HepG2 (cell line): ENCODE results near the gene SSNA1. TPM values are rescaled to one million over a fixed set of nuclear protein-coding genes. Genes with fewer than 3 reads are reported as not detected.

Experiments used
- HNF4G ChIP-seq, 2 experiments: sonication (generic) in 1 of 2; formaldehyde crosslinking in 1 of 2; IDR thresholded peaks; 2 replicates each; pipeline versions ENCODE4 v1.4.0 to v1.6.1; 2011 to 2020; ENCODE audit warnings: borderline replicate concordance in 2 of 2, low read depth in 2 of 2, mild to moderate bottlenecking in 2 of 2, low read length in 1 of 2, missing genetic modification reagents in 1 of 2, moderate library complexity in 1 of 2
- NCOA2 ChIP-seq: sonication (generic); formaldehyde crosslinking; IDR thresholded peaks from 2 replicates; pipeline ENCODE4 v1.8.0; 2022; ENCODE audit warnings: inconsistent platforms
- POLR2AphosphoS5 ChIP-seq: IDR thresholded peaks from 2 replicates; pipeline ENCODE4 v1.6.1; 2012; ENCODE audit warnings: low read depth, low read length
- PPARG ChIP-seq: conservative IDR thresholded peaks from 2 replicates; pipeline ENCODE4 v1.6.1; 2016; ENCODE audit warnings: missing biosample characterization, missing genetic modification reagents
- SMAD3 ChIP-seq: sonication (generic); formaldehyde crosslinking; IDR thresholded peaks from 2 replicates; pipeline ENCODE4 v1.4.0; 2020; ENCODE audit warnings: missing genetic modification reagents
- THYN1 ChIP-seq: sonication (generic); formaldehyde crosslinking; IDR thresholded peaks from 2 replicates; pipeline ENCODE4 v1.8.1; 2023; ENCODE audit warnings: low read depth, mild to moderate bottlenecking, moderate library complexity, missing genetic modification reagents, borderline replicate concordance
- TRIM24 ChIP-seq: sonication (generic); formaldehyde crosslinking; IDR thresholded peaks from 2 replicates; pipeline ENCODE4 v1.8.0; 2022; ENCODE audit warnings: mild to moderate bottlenecking, missing genetic modification reagents
- ZIK1 ChIP-seq: sonication (generic); formaldehyde crosslinking; IDR thresholded peaks from 2 replicates; pipeline ENCODE4 v1.5.0; 2020; ENCODE audit warnings: mild to moderate bottlenecking, low read depth, missing genetic modification reagents, borderline replicate concordance
- ZMAT3 ChIP-seq: sonication (generic); formaldehyde crosslinking; conservative IDR thresholded peaks from 2 replicates; pipeline ENCODE4 v1.7.0; 2021; ENCODE audit warnings: missing genetic modification reagents
- ZNF180 ChIP-seq: sonication (generic); formaldehyde crosslinking; IDR thresholded peaks from 2 replicates; pipeline ENCODE4 v1.4.0; 2020; ENCODE audit warnings: low read depth, missing genetic modification reagents, borderline replicate concordance
- ZNF251 ChIP-seq: sonication (generic); formaldehyde crosslinking; IDR thresholded peaks from 2 replicates; pipeline ENCODE4 v1.9.0; 2021; ENCODE audit warnings: mild to moderate bottlenecking, missing genetic modification reagents
- ZNF292 ChIP-seq: sonication (generic); formaldehyde crosslinking; IDR thresholded peaks from 2 replicates; pipeline ENCODE4 v1.8.1; 2022; ENCODE audit warnings: mild to moderate bottlenecking, low read depth, missing genetic modification reagents, borderline replicate concordance
- ZNF572 ChIP-seq: sonication (generic); formaldehyde crosslinking; IDR thresholded peaks from 2 replicates; pipeline ENCODE4 v1.5.1; 2020; ENCODE audit warnings: mild to moderate bottlenecking, missing genetic modification reagents
- ZNF773 ChIP-seq: sonication (generic); formaldehyde crosslinking; IDR thresholded peaks from 2 replicates; pipeline ENCODE4 v1.4.0; 2020; ENCODE audit warnings: missing genetic modification reagents, borderline replicate concordance
- ZNF816 ChIP-seq: sonication (generic); formaldehyde crosslinking; IDR thresholded peaks from 2 replicates; pipeline ENCODE4 v1.8.0; 2022; ENCODE audit warnings: missing genetic modification reagents, mild to moderate bottlenecking, borderline replicate concordance
- polyA plus RNA-seq, 8 experiments: library from polyadenylated mRNA; depleted of rRNA in 3 of 8; stranded (reverse) in 7 of 8; unstranded in 1 of 8; fragments of >200 nt; fragmentation: Illumina TruSeq in 4 of 8; extraction: Trizol in 4 of 8; gene quantifications; 2 replicates each; pipeline versions ENCODE4 v1.2.1 to v1.2.3, GENCODE V29; 2011 to 2016; ENCODE audit warnings: low read depth in 4 of 8, missing spikeins in 1 of 8, mixed read lengths in 1 of 8; ENCODE audit not compliant: insufficient read depth in 1 of 8
- total RNA-seq, 5 experiments: library from RNA; depleted of rRNA; stranded (reverse); fragments of >200 nt; fragmentation: Illumina TruSeq; extraction: Trizol; gene quantifications; 2 replicates each; pipeline ENCODE4 v1.2.3, GENCODE V29; 2016; ENCODE audit warnings: low read depth in 1 of 5
- TF ChIP-seq, protein P1 (sequence below): sonication (generic); formaldehyde crosslinking; IDR thresholded peaks from 2 replicates; pipeline ENCODE4 v1.8.0; 2022; ENCODE audit warnings: mild to moderate bottlenecking, missing genetic modification reagents
- TF ChIP-seq, protein P2 (sequence below): sonication (generic); formaldehyde crosslinking; IDR thresholded peaks from 2 replicates; pipeline ENCODE4 v1.9.0; 2021; ENCODE audit warnings: missing genetic modification reagents, mild to moderate bottlenecking, borderline replicate concordance
- TF ChIP-seq, protein P3 (sequence below): IDR thresholded peaks from 2 replicates; pipeline ENCODE4 v1.6.1; 2016; ENCODE audit warnings: mild to moderate bottlenecking, missing biosample characterization, missing genetic modification reagents
- TF ChIP-seq, protein P4 (sequence below): sonication (generic); formaldehyde crosslinking; IDR thresholded peaks from 2 replicates; pipeline ENCODE4 v1.4.0; 2020; ENCODE audit warnings: missing genetic modification reagents, borderline replicate concordance
- TF ChIP-seq, protein P5 (sequence below): sonication (generic); formaldehyde crosslinking; IDR thresholded peaks from 2 replicates; pipeline ENCODE4 v1.4.0; 2020; ENCODE audit warnings: missing genetic modification reagents

Gene SSNA1
- total and polyA plus RNA-seq, 2 of the 13 experiments (the other 11 are each of a cell fraction or from before 2014, with no cell fraction given) = 35.9 to 49.4 TPM

DNA sequence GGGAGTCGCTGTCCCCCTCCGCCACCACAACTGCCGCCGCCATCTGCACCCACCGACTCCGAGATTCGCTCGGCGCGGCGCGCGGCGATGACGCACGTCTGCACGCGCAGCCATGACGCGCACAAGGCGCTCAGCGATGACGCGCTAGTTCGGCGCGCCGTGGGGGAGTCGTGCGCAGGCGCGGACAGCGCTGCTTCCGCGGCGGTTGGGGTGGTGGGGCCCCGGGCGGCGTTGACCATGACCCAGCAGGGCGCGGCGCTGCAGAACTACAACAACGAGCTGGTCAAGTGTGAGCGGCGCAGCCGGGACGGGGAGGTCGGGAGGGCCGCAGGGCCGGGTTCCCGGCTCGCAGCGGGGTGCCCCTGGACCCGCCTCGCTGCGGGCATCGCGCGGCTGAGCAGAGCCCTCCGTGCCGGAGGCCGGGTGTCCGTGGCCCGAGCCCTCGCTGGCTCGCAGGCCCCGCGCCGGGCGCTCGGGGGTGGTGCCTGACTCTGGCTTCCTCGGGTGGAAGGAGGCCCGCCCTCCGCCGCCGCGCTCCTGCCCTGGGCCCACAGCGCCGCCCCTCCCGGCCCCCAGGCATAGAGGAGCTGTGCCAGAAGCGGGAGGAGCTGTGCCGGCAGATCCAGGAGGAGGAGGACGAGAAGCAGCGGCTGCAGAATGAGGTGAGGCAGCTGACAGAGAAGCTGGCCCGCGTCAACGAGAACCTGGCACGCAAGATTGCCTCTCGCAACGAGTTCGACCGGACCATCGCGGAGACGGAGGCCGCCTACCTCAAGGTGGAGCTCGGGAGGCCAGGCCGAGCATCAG is at the start of gene SSNA1, which contains the start of gene ANAPC2 (continued):
- no peak; the same call in 1 of the 2 replicates for TF ChIP-seq ZNF816
- no peak for TF ChIP-seq TRIM24
- TF ChIP-seq, protein P1, sequence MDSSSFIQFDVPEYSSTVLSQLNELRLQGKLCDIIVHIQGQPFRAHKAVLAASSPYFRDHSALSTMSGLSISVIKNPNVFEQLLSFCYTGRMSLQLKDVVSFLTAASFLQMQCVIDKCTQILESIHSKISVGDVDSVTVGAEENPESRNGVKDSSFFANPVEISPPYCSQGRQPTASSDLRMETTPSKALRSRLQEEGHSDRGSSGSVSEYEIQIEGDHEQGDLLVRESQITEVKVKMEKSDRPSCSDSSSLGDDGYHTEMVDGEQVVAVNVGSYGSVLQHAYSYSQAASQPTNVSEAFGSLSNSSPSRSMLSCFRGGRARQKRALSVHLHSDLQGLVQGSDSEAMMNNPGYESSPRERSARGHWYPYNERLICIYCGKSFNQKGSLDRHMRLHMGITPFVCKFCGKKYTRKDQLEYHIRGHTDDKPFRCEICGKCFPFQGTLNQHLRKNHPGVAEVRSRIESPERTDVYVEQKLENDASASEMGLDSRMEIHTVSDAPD = peak; percentile 16; the same call in 1 of the 2 replicates
- no peak; the same call in 1 of the 2 replicates for TF ChIP-seq PPARG (CRISPR knock-in tag)
- TF ChIP-seq ZNF292 (CRISPR knock-in tag) = no peak
- TF ChIP-seq ZNF572 (CRISPR knock-in tag) = peak; percentile 25; the same call in 1 of the 2 replicates
- TF ChIP-seq ZNF251 (CRISPR knock-in tag) = no peak
- peak; percentile 37; the same call in 1 of the 2 replicates for TF ChIP-seq NCOA2 (CRISPR knock-in tag)
- peak; percentile 56; the same call in 1 of the 2 replicates for TF ChIP-seq HNF4G (IDR thresholded peaks at IDR 0.05; ENCODE audit: borderline replicate concordance, low read depth, low read length)
- no peak for TF ChIP-seq HNF4G (CRISPR knock-in tag; IDR thresholded peaks at IDR 0.05; ENCODE audit: borderline replicate concordance, low read depth)
- TF ChIP-seq, protein P2, sequence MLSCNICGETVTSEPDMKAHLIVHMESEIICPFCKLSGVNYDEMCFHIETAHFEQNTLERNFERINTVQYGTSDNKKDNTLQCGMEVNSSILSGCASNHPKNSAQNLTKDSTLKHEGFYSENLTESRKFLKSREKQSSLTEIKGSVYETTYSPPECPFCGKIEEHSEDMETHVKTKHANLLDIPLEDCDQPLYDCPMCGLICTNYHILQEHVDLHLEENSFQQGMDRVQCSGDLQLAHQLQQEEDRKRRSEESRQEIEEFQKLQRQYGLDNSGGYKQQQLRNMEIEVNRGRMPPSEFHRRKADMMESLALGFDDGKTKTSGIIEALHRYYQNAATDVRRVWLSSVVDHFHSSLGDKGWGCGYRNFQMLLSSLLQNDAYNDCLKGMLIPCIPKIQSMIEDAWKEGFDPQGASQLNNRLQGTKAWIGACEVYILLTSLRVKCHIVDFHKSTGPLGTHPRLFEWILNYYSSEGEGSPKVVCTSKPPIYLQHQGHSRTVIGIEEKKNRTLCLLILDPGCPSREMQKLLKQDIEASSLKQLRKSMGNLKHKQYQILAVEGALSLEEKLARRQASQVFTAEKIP (CRISPR knock-in tag) = no peak
- no peak; the same call in 1 of the 2 replicates for TF ChIP-seq ZMAT3 (CRISPR knock-in tag)
- TF ChIP-seq, protein P3, sequence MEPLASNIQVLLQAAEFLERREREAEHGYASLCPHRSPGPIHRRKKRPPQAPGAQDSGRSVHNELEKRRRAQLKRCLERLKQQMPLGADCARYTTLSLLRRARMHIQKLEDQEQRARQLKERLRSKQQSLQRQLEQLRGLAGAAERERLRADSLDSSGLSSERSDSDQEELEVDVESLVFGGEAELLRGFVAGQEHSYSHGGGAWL (CRISPR knock-in tag) = peak; percentile 85
- TF ChIP-seq, protein P4, sequence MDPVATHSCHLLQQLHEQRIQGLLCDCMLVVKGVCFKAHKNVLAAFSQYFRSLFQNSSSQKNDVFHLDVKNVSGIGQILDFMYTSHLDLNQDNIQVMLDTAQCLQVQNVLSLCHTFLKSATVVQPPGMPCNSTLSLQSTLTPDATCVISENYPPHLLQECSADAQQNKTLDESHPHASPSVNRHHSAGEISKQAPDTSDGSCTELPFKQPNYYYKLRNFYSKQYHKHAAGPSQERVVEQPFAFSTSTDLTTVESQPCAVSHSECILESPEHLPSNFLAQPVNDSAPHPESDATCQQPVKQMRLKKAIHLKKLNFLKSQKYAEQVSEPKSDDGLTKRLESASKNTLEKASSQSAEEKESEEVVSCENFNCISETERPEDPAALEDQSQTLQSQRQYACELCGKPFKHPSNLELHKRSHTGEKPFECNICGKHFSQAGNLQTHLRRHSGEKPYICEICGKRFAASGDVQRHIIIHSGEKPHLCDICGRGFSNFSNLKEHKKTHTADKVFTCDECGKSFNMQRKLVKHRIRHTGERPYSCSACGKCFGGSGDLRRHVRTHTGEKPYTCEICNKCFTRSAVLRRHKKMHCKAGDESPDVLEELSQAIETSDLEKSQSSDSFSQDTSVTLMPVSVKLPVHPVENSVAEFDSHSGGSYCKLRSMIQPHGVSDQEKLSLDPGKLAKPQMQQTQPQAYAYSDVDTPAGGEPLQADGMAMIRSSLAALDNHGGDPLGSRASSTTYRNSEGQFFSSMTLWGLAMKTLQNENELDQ = no peak
- peak; percentile 67; the same call in 1 of the 2 replicates for TF ChIP-seq SMAD3
- TF ChIP-seq, protein P5, sequence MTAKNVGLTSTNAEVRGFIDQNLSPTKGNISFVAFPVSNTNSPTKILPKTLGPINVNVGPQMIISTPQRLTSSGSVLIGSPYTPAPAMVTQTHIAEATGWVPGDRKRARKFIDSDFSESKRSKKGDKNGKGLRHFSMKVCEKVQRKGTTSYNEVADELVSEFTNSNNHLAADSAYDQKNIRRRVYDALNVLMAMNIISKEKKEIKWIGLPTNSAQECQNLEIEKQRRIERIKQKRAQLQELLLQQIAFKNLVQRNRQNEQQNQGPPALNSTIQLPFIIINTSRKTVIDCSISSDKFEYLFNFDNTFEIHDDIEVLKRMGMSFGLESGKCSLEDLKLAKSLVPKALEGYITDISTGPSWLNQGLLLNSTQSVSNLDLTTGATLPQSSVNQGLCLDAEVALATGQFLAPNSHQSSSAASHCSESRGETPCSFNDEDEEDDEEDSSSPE = peak; percentile 79
- no peak for TF ChIP-seq THYN1 (CRISPR knock-in tag)
- TF ChIP-seq POLR2AphosphoS5 = peak; percentile 72
- TF ChIP-seq ZNF773 (CRISPR knock-in tag) = no peak
- no peak; the same call in 1 of the 2 replicates for TF ChIP-seq ZIK1 (CRISPR knock-in tag)
- no peak; the same call in 1 of the 2 replicates for TF ChIP-seq ZNF180 (CRISPR knock-in tag)
